K562 (cell line): ENCODE data around the gene MARCHF9. TPM values are rescaled to one million over a fixed set of nuclear protein-coding genes. Genes with fewer than 3 reads are reported as not detected.

Source experiments
- ATAC-seq: fragments of 200-7000 bp; cut with Tn5 transposase; 3 replicates; pipeline ENCODE4 v1.9.1; 2020; ENCODE audit warnings: moderate library complexity
- BruUV-seq: library from RNA; stranded (reverse); fragments of 400-500 nt; replicated peaks from 2 replicates; lab custom pipeline; 2021; lab: Mats Ljungman, UMichigan
- CTCF ChIA-PET: fragments of 300-600 bp; formaldehyde crosslinking; extraction: SDS; loops from one replicate; lab custom pipeline; 2021; ENCODE audit warnings: low intra/inter-chr PET ratio; lab: Yijun Ruan, JAX
- POLR2A ChIA-PET: fragments of 300-600, 350-650 bp; sonication (Branson Sonifier 250); formaldehyde crosslinking; extraction: SDS; loops from one replicate; lab custom pipeline; 2021; ENCODE audit warnings: antibody characterized with exemption, inconsistent platforms; lab: Yijun Ruan, JAX
- DNase-seq, 4 experiments: peaks; one replicate each; pipeline versions ENCODE4 v3.0.0 to v3.0.0-alpha.2; 2011 to 2018; ENCODE audit warnings: low spot score in 3 of 4, mixed read lengths in 3 of 4; ENCODE audit errors: extremely low read depth in 1 of 4
- FAIRE-seq: peaks from 2 replicates; lab custom pipeline; 2011; peaks lifted over from hg19 to GRCh38; lab: Jason Lieb, UNC
- H2AFZ ChIP-seq: 2 replicates; pipeline ENCODE4 v1.6.0; 2011; ENCODE audit warnings: low read depth, low read length, control low read depth, inconsistent platforms
- H3K27ac ChIP-seq: fragments of 200-600 bp; 3 replicates; pipeline ENCODE4 v1.8.0; 2011; ENCODE audit warnings: low read depth, mild to moderate bottlenecking, control low read depth, inconsistent platforms, low read length, moderate library complexity, mixed read lengths; ENCODE audit errors: extremely low read depth
- H3K27me3 ChIP-seq, 2 experiments: fragments of 300-600 bp in 1 of 2; 2 replicates in 1 of 2; 3 replicates in 1 of 2; pipeline versions ENCODE4 v1.6.0 to v1.8.0; 2011; ENCODE audit warnings: inconsistent platforms in 2 of 2, low read length in 2 of 2, mild to moderate bottlenecking in 1 of 2, mixed read lengths in 1 of 2, moderate library complexity in 1 of 2; ENCODE audit not compliant: control insufficient read depth in 2 of 2, insufficient read depth in 2 of 2
- H3K36me3 ChIP-seq: fragments of 300-600 bp; 3 replicates; pipeline ENCODE4 v1.8.0; 2011; ENCODE audit warnings: mild to moderate bottlenecking, low read length, inconsistent platforms; ENCODE audit not compliant: control insufficient read depth, insufficient read depth
- H3K4me1 ChIP-seq, 2 experiments: fragments of 200-600 bp in 1 of 2; replicated peaks in 1 of 2; 2 replicates in 1 of 2; 3 replicates in 1 of 2; pipeline versions ENCODE4 v1.5.1 to v1.8.0; 2011; ENCODE audit warnings: inconsistent platforms in 2 of 2, low read length in 2 of 2, mild to moderate bottlenecking in 1 of 2, mixed read lengths in 1 of 2, moderate library complexity in 1 of 2; ENCODE audit not compliant: control insufficient read depth in 2 of 2, insufficient read depth in 2 of 2
- H3K4me2 ChIP-seq: 2 replicates; pipeline ENCODE4 v1.6.1; 2011; ENCODE audit warnings: low read length, control low read depth, inconsistent platforms, mixed read lengths; ENCODE audit not compliant: insufficient read depth
- H3K4me3 ChIP-seq: fragments of 200-600 bp; sonication (generic), shearing (Covaris generic); 2 replicates; pipeline ENCODE4 v1.5.1; 2016; ENCODE audit warnings: control low read depth, inconsistent platforms
- H3K79me2 ChIP-seq: fragments of 200-600 bp; 3 replicates; pipeline ENCODE4 v1.8.0; 2011; ENCODE audit warnings: low read length, inconsistent platforms; ENCODE audit not compliant: control insufficient read depth, insufficient read depth
- H3K9ac ChIP-seq, 2 experiments: 2 replicates each; pipeline versions ENCODE4 v1.6.0 to v1.6.1; 2011; ENCODE audit warnings: low read depth in 2 of 2, low read length in 2 of 2, control low read depth in 1 of 2, inconsistent platforms in 1 of 2, mild to moderate bottlenecking in 1 of 2, mixed read lengths in 1 of 2; ENCODE audit not compliant: insufficient read depth in 1 of 2
- H3K9me1 ChIP-seq: one replicate; pipeline ENCODE4 v1.6.0; 2011; ENCODE audit warnings: inconsistent platforms, mild to moderate bottlenecking, low read length, moderate library complexity; ENCODE audit not compliant: control insufficient read depth, insufficient read depth
- H3K9me3 ChIP-seq: replicated peaks from 2 replicates; pipeline ENCODE4 v1.5.1; 2011; ENCODE audit warnings: low read depth, low read length, inconsistent platforms; ENCODE audit not compliant: control insufficient read depth, insufficient read depth
- H4K20me1 ChIP-seq: replicated peaks from 2 replicates; pipeline ENCODE4 v1.6.1; 2011; ENCODE audit warnings: low read length, inconsistent platforms, mixed read lengths; ENCODE audit not compliant: control insufficient read depth, insufficient read depth
- MLX ChIP-seq, 2 experiments: fragments of 450-650 bp in 1 of 2; sonication (generic) in 1 of 2; formaldehyde crosslinking; conservative IDR thresholded peaks; 2 replicates each; pipeline versions ENCODE4 v1.4.0 to v1.8.1; 2020 to 2022; ENCODE audit warnings: mild to moderate bottlenecking in 1 of 2, missing genetic modification reagents in 1 of 2
- PCBP1 ChIP-seq: fragments of 200-400 bp; formaldehyde crosslinking; IDR thresholded peaks from 2 replicates; pipeline ENCODE4 v1.6.1; 2018; ENCODE audit warnings: mild to moderate bottlenecking, low read depth, low read length; ENCODE audit not compliant: poor library complexity, severe bottlenecking
- ZBTB33 ChIP-seq: sonication (generic); formaldehyde crosslinking; IDR thresholded peaks from 2 replicates; pipeline ENCODE4 v1.8.1; 2023; ENCODE audit warnings: mild to moderate bottlenecking, missing genetic modification reagents
- WGBS: fragments of 100-300 bp; shearing (Covaris generic); methylation state at CpG from one replicate; pipeline ENCODE4 v1.1.6; 2016; ENCODE audit warnings: low coverage, mixed read lengths; ENCODE audit not compliant: insufficient coverage; ENCODE audit errors: missing lambda C conversion rate; 5-methylcytosine and 5-hydroxymethylcytosine counted together
- in situ Hi-C: fragments of 300-500 bp; cut with MboI; formaldehyde crosslinking; loops from 4 replicates; pipeline ENCODE4 v1.15.0; 2018; ENCODE audit warnings: inconsistent platforms, mixed read lengths
- intact Hi-C: fragments of 100-400 bp; cut with micrococcal nuclease; formaldehyde crosslinking; loops from 2 replicates; pipeline ENCODE4 v1.14.2; 2022
- polyA plus RNA-seq, 8 experiments: library from polyadenylated mRNA; depleted of rRNA in 4 of 8; stranded (reverse) in 5 of 8; unstranded in 3 of 8; fragments of >200 nt; fragmentation: Nextera tagmentation in 2 of 8; fragmentation: Illumina TruSeq in 1 of 8; extraction: Ambion mirVana in 2 of 8; extraction: Trizol in 1 of 8; gene quantifications; 2 replicates each; pipeline versions ENCODE4 v1.2.1 to v1.2.3, GENCODE V29; 2011 to 2014; ENCODE audit warnings: inconsistent platforms in 1 of 8, missing spikeins in 1 of 8
- total RNA-seq, 7 experiments: library from RNA; depleted of rRNA in 6 of 7; stranded (reverse); fragments of >200 nt in 6 of 7; fragmentation: Illumina TruSeq in 2 of 7; extraction: Trizol in 2 of 7; gene quantifications; 2 replicates each; pipeline versions ENCODE4 v1.2.1 to v1.2.3, GENCODE V29; 2011 to 2021; ENCODE audit warnings: low replicate concordance in 1 of 7

Gene MARCHF9
- total and polyA plus RNA-seq, 9 of the 15 experiments (the other 6 are each of a cell fraction or from before 2014, with no cell fraction given) = 0.80 to 12.4 (median 6.2) TPM

GRCh38 chr12:57726884-57727757 is 27.8 kb upstream of the MARCHF9 start:
- WGBS = 77% methylated on average over 43 of the region's 76 CpGs
- ATAC-seq (no peak), FAIRE-seq (no peak), DNase-seq (no peak)
- Histone ChIP-seq H3K27me3 (peaks cover 25 to 29% of the 10 kb centered on the region in 2 experiments), H3K79me2 (no peaks in the 10 kb centered on the region), H3K36me3 (no peaks in the 10 kb centered on the region), H2AFZ (no peak overlapping the region), H3K9ac (peak overlapping the region in 1 of 2 experiments; percentile 68; a peak in 1 of 4 replicates), H4K20me1 (no peaks in the 10 kb centered on the region; the same call in 1 of the 2 replicates), H3K4me1 (peaks cover 0 to 20% of the 10 kb centered on the region in 2 experiments; a peak in 2 of 5 replicates), H3K27ac (no peak overlapping the region), H3K4me3 (no peak overlapping the region), H3K9me3 (no peaks in the 10 kb centered on the region; the same call in 1 of the 2 replicates), H3K9me1 (peaks cover 4% of the 10 kb centered on the region), H3K4me2 (no peak overlapping the region)
- intact Hi-C loops (no loop called here), in situ Hi-C loops (no loop called here)
- CTCF ChIA-PET = no interaction called here
- POLR2A ChIA-PET = interaction anchor here (0.6 kb wide), 1 partner anchor 193 kb away, joined by 4 read pairs; no protein-coding TSS in a partner anchor
- TF ChIP-seq ZBTB33 (CRISPR knock-in tag) = peak; percentile 97
- TF ChIP-seq PCBP1 = peak; percentile 39
- TF ChIP-seq MLX (CRISPR knock-in tag; conservative IDR thresholded peaks at IDR 0.05) = no peak
- no TSS peak for BruUV-seq
